Measurements from ENCODE around the gene TMC4.

GRCh38 chr19:54191811-54192453, 19.0 kb upstream of the TMC4 start:
- TF ChIP-seq CTCF (IDR thresholded peaks at IDR 0.05 in 4 of 5, conservative IDR thresholded peaks at IDR 0.05 in 1 of 5): no peak
- TF ChIP-seq POLR2A (IDR thresholded peaks at IDR 0.05): no peak

Measured in gastrocnemius medialis (tissue), 4 donors.